WERI-Rb-1 (cell line): ENCODE results near the gene NLGN1.

Experiments used
- DNase-seq: peaks from one replicate; pipeline ENCODE4 v3.0.0-alpha.2; 2020
- H3K27ac ChIP-seq: fragments of 250-450 bp; sonication (Bioruptor Pico); 2 replicates; pipeline ENCODE4 v1.5.1; 2020; ENCODE audit warnings: mild to moderate bottlenecking, moderate library complexity
- H3K27me3 ChIP-seq: fragments of 250-450 bp; sonication (Bioruptor Pico); 2 replicates; pipeline ENCODE4 v1.5.1; 2021; ENCODE audit warnings: mild to moderate bottlenecking, low read depth, moderate library complexity; ENCODE audit not compliant: insufficient read depth, severe bottlenecking
- H3K36me3 ChIP-seq: fragments of 250-450 bp; sonication (Bioruptor Pico); 2 replicates; pipeline ENCODE4 v1.5.1; 2020; ENCODE audit warnings: mild to moderate bottlenecking, moderate library complexity
- H3K4me3 ChIP-seq: 2 replicates; pipeline ENCODE4 v1.5.1; 2011; ENCODE audit warnings: low read depth, mild to moderate bottlenecking, control low read depth, low read length
- H3K9me3 ChIP-seq: fragments of 250-450 bp; sonication (Bioruptor Pico); 2 replicates; pipeline ENCODE4 v1.5.1; 2021; ENCODE audit warnings: mild to moderate bottlenecking, moderate library complexity; ENCODE audit not compliant: severe bottlenecking
- CTCF ChIP-seq: IDR thresholded peaks from 2 replicates; pipeline ENCODE4 v1.5.1; 2011; ENCODE audit warnings: low read depth, mild to moderate bottlenecking, control low read depth, inconsistent platforms, low read length

The NLGN1 gene

GRCh38 chr3:174321548-174321947, 924.0 kb downstream of the NLGN1 start:
- Histone ChIP-seq H3K36me3 (no peaks in the 10 kb centered on the region), H3K27me3 (no peaks in the 10 kb centered on the region), H3K9me3 (no peaks in the 10 kb centered on the region), H3K27ac (no peak overlapping the region), H3K4me3 (no peak overlapping the region)
- no peak for DNase-seq
- no peak for TF ChIP-seq CTCF

- Histone ChIP-seq H3K9me3 (no peaks in the 10 kb centered on the region), H3K36me3 (no peaks in the 10 kb centered on the region), H3K27ac (no peak overlapping the region), H3K27me3 (no peaks in the 10 kb centered on the region), H3K4me3 (no peak overlapping the region)
- no peak for DNase-seq
- no peak for TF ChIP-seq CTCF
These were observed 925.2 kb downstream of the NLGN1 start for GRCh38 chr3:174322789-174323188.

GRCh38 chr3:174325171-174325570, 927.6 kb downstream of the NLGN1 start:
- Histone ChIP-seq H3K4me3 (no peak overlapping the region), H3K27me3 (no peaks in the 10 kb centered on the region)

GRCh38 chr3:174325834-174326700, 928.5 kb downstream of the NLGN1 start:
- H3K27me3 ChIP-seq, result no peaks in the 10 kb centered on the region
- H3K27ac ChIP-seq, result no peak overlapping the region
- no peak for TF ChIP-seq CTCF
- no peak for DNase-seq
- H3K9me3 ChIP-seq, result no peaks in the 10 kb centered on the region
- no peaks in the 10 kb centered on the region for H3K36me3 ChIP-seq
- no peak overlapping the region for H3K4me3 ChIP-seq

More at GRCh38 chr3:174325171-174325570, 927.6 kb downstream of the NLGN1 start:
- DNase-seq, result no peak
- Histone ChIP-seq H3K27ac (no peak overlapping the region), H3K36me3 (no peaks in the 10 kb centered on the region), H3K9me3 (no peaks in the 10 kb centered on the region)
- no peak for TF ChIP-seq CTCF

- Histone ChIP-seq H3K4me3 (no peak overlapping the region), H3K27ac (no peak overlapping the region), H3K27me3 (no peaks in the 10 kb centered on the region), H3K9me3 (no peaks in the 10 kb centered on the region), H3K36me3 (no peaks in the 10 kb centered on the region)
- TF ChIP-seq CTCF, result no peak
- DNase-seq, result no peak
These were observed 931.8 kb downstream of the NLGN1 start for GRCh38 chr3:174329321-174329720.
